ENCODE measurements around the gene SF3B5.
A peak's percentile ranks its signal among the peaks of the same experiment; 100 is the strongest.
"Not testable (repeated sequence)": the region's sequence is repeated elsewhere in the genome, so short reads cannot be mapped to it uniquely, and the experiment has no call there.

Gene SF3B5

GRCh38 chr6:144139817-144140216 is 44.4 kb upstream of the SF3B5 start:
- no peak for DNase-seq (ENCODE audit: low read depth)
- TF ChIP-seq CTCF (IDR thresholded peaks at IDR 0.05; ENCODE audit: control insufficient read depth, insufficient read depth, low read depth, low read length, missing control alignments): no peak
- no peak overlapping the region for H3K4me3 ChIP-seq (ENCODE audit: control insufficient read depth, low read depth, low read length)

- no peak for DNase-seq (ENCODE audit: low read depth)
- H3K4me3 ChIP-seq (ENCODE audit: control insufficient read depth, low read depth, low read length): no peak overlapping the region
- no peak for TF ChIP-seq CTCF (IDR thresholded peaks at IDR 0.05; ENCODE audit: control insufficient read depth, insufficient read depth, low read depth, low read length, missing control alignments)
Measured at GRCh38 chr6:144138542-144138941, 43.2 kb upstream of the SF3B5 start.

- TF ChIP-seq CTCF (IDR thresholded peaks at IDR 0.05; ENCODE audit: control insufficient read depth, insufficient read depth, low read depth, low read length, missing control alignments): no peak
- no peak for DNase-seq (ENCODE audit: low read depth)
- no peak overlapping the region for H3K4me3 ChIP-seq (ENCODE audit: control insufficient read depth, low read depth, low read length)
Measured at GRCh38 chr6:144134737-144135136, 39.4 kb upstream of the SF3B5 start.

GRCh38 chr6:144134176-144134575 is 38.8 kb upstream of the SF3B5 start:
- DNase-seq (ENCODE audit: low read depth): no peak
- no peak overlapping the region for H3K4me3 ChIP-seq (ENCODE audit: control insufficient read depth, low read depth, low read length)
- no peak for TF ChIP-seq CTCF (IDR thresholded peaks at IDR 0.05; ENCODE audit: control insufficient read depth, insufficient read depth, low read depth, low read length, missing control alignments)

- TF ChIP-seq CTCF (IDR thresholded peaks at IDR 0.05; ENCODE audit: control insufficient read depth, insufficient read depth, low read depth, low read length, missing control alignments): no peak
- no peak overlapping the region for H3K4me3 ChIP-seq (ENCODE audit: control insufficient read depth, low read depth, low read length)
- no peak for DNase-seq (ENCODE audit: low read depth)
Measured at GRCh38 chr6:144133225-144133821, 38.0 kb upstream of the SF3B5 start.

- not testable (repeated sequence) for DNase-seq (ENCODE audit: low read depth); H3K4me3 ChIP-seq (ENCODE audit: control insufficient read depth, low read depth, low read length)
Measured at GRCh38 chr6:144132167-144132690, 36.9 kb upstream of the SF3B5 start.

- no peak overlapping the region for H3K4me3 ChIP-seq (ENCODE audit: control insufficient read depth, low read depth, low read length)
- peak; percentile 43 for DNase-seq (ENCODE audit: low read depth)
- no peak for TF ChIP-seq CTCF (IDR thresholded peaks at IDR 0.05; ENCODE audit: control insufficient read depth, insufficient read depth, low read depth, low read length, missing control alignments)
Measured at GRCh38 chr6:144131248-144131709, 35.9 kb upstream of the SF3B5 start.
